A549 (cell line): ENCODE data around the gene PARP15.

Experiments used
- CBX2 ChIP-seq: fragments of 200-600 bp; sonication (generic); IDR thresholded peaks from 2 replicates; pipeline ENCODE4 v1.6.1; 2016; ENCODE audit warnings: low read depth, mild to moderate bottlenecking, borderline replicate concordance
- CTCF ChIP-seq: fragments of >200 bp; sonication (Bioruptor Twin); formaldehyde crosslinking; IDR thresholded peaks from 3 replicates; pipeline ENCODE4 v1.5.1; 2016
- E2F6 ChIP-seq: IDR thresholded peaks from 2 replicates; pipeline ENCODE4 v1.6.1; 2012; ENCODE audit warnings: low read depth, borderline replicate concordance
- EP300 ChIP-seq, 2 experiments: fragments of >200 bp; sonication (Bioruptor Twin); formaldehyde crosslinking; IDR thresholded peaks; 2 replicates in 1 of 2; 3 replicates in 1 of 2; pipeline ENCODE4 v1.6.1; 2016 to 2017
- POLR2A ChIP-seq: IDR thresholded peaks from 2 replicates; pipeline ENCODE4 v1.6.1; 2012; ENCODE audit warnings: mild to moderate bottlenecking, low read length
- RAD21 ChIP-seq, 2 experiments: fragments of >200 bp in 1 of 2; sonication (Bioruptor Twin) in 1 of 2; formaldehyde crosslinking in 1 of 2; IDR thresholded peaks in 1 of 2; conservative IDR thresholded peaks in 1 of 2; 2 replicates in 1 of 2; 3 replicates in 1 of 2; pipeline ENCODE4 v1.6.1; 2012 to 2018; ENCODE audit warnings: inconsistent platforms in 1 of 2
- RFX5 ChIP-seq: fragments of 450-650 bp; IDR thresholded peaks from 2 replicates; pipeline ENCODE4 v1.7.1; 2014; ENCODE audit warnings: antibody characterized with exemption, mild to moderate bottlenecking, moderate library complexity
- SREBF2 ChIP-seq: fragments of 450-650 bp; IDR thresholded peaks from 2 replicates; pipeline ENCODE4 v1.6.1; 2014; ENCODE audit warnings: mild to moderate bottlenecking, moderate library complexity
- ZC3H11A ChIP-seq: fragments of 450-650 bp; IDR thresholded peaks from 2 replicates; pipeline ENCODE4 v1.6.1; 2014; ENCODE audit warnings: antibody characterized with exemption, mild to moderate bottlenecking
- ZSCAN20 ChIP-seq: fragments of 250-450 bp; sonication (Bioruptor Pico); IDR thresholded peaks from 2 replicates; pipeline ENCODE4 v1.8.0; 2022; ENCODE audit warnings: mild to moderate bottlenecking, moderate library complexity

GRCh38 chr3:122679085-122679881 lies 101.8 kb downstream of the PARP15 start:
- TF ChIP-seq POLR2A, result no peak
- TF ChIP-seq CTCF, result peak; percentile 95
- peak; percentile 93 to 94 for TF ChIP-seq RAD21 (conservative IDR thresholded peaks at IDR 0.05 in 1 of 2, IDR thresholded peaks at IDR 0.05 in 1 of 2)
- TF ChIP-seq E2F6, result no peak
- no peak for TF ChIP-seq RFX5
- no peak for TF ChIP-seq SREBF2
- TF ChIP-seq ZSCAN20 (CRISPR knock-in tag), result no peak
- no peak for TF ChIP-seq CBX2
- TF ChIP-seq ZC3H11A, result no peak
- no peak for TF ChIP-seq EP300 (IDR thresholded peaks at IDR 0.05)
